ENCODE results near the gene AGBL4. TPM values are rescaled to one million over a fixed set of nuclear protein-coding genes. Genes with fewer than 3 reads are reported as not detected.

The AGBL4 gene
- total and polyA plus RNA-seq, 2 of the 13 experiments (the other 11 are each of a cell fraction or from before 2014, with no cell fraction given): not detected

DNA sequence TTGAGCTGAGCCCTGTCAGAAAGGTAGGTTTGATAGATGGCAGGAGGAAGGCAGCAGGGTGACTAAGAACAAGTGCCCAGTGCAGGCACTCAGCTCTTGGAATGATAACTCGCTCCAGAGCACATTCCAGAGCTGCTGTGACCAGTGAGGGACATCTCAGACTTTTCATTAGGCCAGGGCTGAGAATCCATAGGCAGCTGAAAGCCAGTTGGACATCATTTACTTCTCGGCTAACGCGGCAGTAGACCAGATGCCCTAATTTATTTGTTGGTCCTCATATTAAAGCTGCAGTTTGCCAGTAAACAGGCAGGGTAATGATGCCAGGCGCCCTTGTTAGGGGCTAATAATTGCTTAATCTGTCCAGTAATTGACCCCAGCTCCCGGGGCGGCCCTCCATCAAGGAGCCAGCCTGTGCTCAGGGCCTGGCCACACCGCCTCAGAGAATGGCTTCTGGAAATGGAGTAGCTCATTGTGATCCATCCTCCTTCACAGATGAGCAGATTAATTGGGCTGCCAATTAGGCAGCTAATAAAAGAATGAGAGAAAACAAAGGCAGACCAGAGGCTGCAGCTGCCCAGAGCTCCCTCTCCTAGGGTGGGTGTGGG, 1369.0 kb downstream of the AGBL4 start:
- TF ChIP-seq MXD4 (CRISPR knock-in tag; IDR thresholded peaks at IDR 0.05) (no peak), ZNF496 (CRISPR knock-in tag; IDR thresholded peaks at IDR 0.05; ENCODE audit: insufficient replicate concordance) (no peak), MLX (CRISPR knock-in tag; IDR thresholded peaks at IDR 0.05) (no peak), ZNF710 (CRISPR knock-in tag; IDR thresholded peaks at IDR 0.05; ENCODE audit: borderline replicate concordance) (no peak), ZNF547 (CRISPR knock-in tag; IDR thresholded peaks at IDR 0.05) (no peak), REXO4 (CRISPR knock-in tag; IDR thresholded peaks at IDR 0.05; ENCODE audit: borderline replicate concordance) (no peak), ETV5 (CRISPR knock-in tag; IDR thresholded peaks at IDR 0.05; ENCODE audit: borderline replicate concordance) (no peak), NR1H2 (CRISPR knock-in tag; IDR thresholded peaks at IDR 0.05; ENCODE audit: borderline replicate concordance, low read depth) (no peak), KAT2B (IDR thresholded peaks at IDR 0.05; ENCODE audit: borderline replicate concordance, low read depth, low read length) (no peak), ZFP82 (CRISPR knock-in tag; IDR thresholded peaks at IDR 0.05; ENCODE audit: borderline replicate concordance) (no peak), DDIT3 (CRISPR knock-in tag; IDR thresholded peaks at IDR 0.05) (no peak), ZBTB25 (CRISPR knock-in tag; IDR thresholded peaks at IDR 0.05) (no peak), SETDB1 (CRISPR knock-in tag; IDR thresholded peaks at IDR 0.05; ENCODE audit: borderline replicate concordance) (no peak), RFX1 (IDR thresholded peaks at IDR 0.05) (no peak), ETV6 (CRISPR knock-in tag; conservative IDR thresholded peaks at IDR 0.05) (no peak)
- TF ChIP-seq, protein P1, sequence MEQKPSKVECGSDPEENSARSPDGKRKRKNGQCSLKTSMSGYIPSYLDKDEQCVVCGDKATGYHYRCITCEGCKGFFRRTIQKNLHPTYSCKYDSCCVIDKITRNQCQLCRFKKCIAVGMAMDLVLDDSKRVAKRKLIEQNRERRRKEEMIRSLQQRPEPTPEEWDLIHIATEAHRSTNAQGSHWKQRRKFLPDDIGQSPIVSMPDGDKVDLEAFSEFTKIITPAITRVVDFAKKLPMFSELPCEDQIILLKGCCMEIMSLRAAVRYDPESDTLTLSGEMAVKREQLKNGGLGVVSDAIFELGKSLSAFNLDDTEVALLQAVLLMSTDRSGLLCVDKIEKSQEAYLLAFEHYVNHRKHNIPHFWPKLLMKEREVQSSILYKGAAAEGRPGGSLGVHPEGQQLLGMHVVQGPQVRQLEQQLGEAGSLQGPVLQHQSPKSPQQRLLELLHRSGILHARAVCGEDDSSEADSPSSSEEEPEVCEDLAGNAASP (CRISPR knock-in tag; IDR thresholded peaks at IDR 0.05; ENCODE audit: borderline replicate concordance): no peak
- Histone ChIP-seq H4K20me1 (ENCODE audit: insufficient read depth, low read length) (no peaks in the 10 kb centered on the region), H3K9me3 (ENCODE audit: low read length) (no peaks in the 10 kb centered on the region), H3K4me1 (ENCODE audit: insufficient read depth, low read length) (no peaks in the 10 kb centered on the region), H3K79me2 (ENCODE audit: insufficient read depth, low read length) (no peaks in the 10 kb centered on the region), H2AFZ (ENCODE audit: low read length) (no peak overlapping the region), H3K36me3 (replicated peaks in 1 of 2; ENCODE audit: control insufficient read depth in 1 of 2, insufficient read depth in 2 of 2, low read length in 2 of 2) (no peaks in the 10 kb centered on the region), H3K27me3 (ENCODE audit: control insufficient read depth in 1 of 2, insufficient read depth in 2 of 2, low read length in 2 of 2) (no peaks in the 10 kb centered on the region), H3K27ac (ENCODE audit: extremely low read length, insufficient read depth, low read length) (no peak overlapping the region), H3K4me2 (ENCODE audit: low read depth, low read length) (no peak overlapping the region), H3K4me3 (replicated peaks in 1 of 3; ENCODE audit: insufficient read depth in 1 of 3, low read depth in 2 of 3, low read length in 3 of 3) (no peak overlapping the region), H3K9ac (ENCODE audit: insufficient read depth, low read depth, low read length) (no peak overlapping the region)
- DNase-seq (ENCODE audit: low spot score): no peak
- CTCF ChIA-PET (ENCODE audit: low intra/inter-chr PET ratio, low total read pairs): no interaction called here
- BruUV-seq (replicated peaks): no TSS peak
- in situ Hi-C loops (cut with HindIII; ENCODE audit: extremely low pct_ligation_motif_present, low pct_unique_long_range_greater_than_20kb) (no loop called here), intact Hi-C loops (cut with micrococcal nuclease; ENCODE audit: unreplicated experiment) (no loop called here)
- POLR2A ChIA-PET: no interaction called here
- WGBS (ENCODE audit: low lambda C conversion rate): 67% methylated on average over 7 of the region's 8 CpGs
- no peak for FAIRE-seq
- no peak for ATAC-seq
